Upper lobe of left lung (tissue), 6 donors: Measurements from ENCODE around the gene TBC1D4. TPM values are rescaled to one million over a fixed set of nuclear protein-coding genes. Genes with fewer than 3 reads are reported as not detected.

Experiments
- ATAC-seq, 2 donors: fragments of 200-7000 bp; cut with Tn5 transposase; one replicate each; pipeline ENCODE4 v1.9.1; 2022; ENCODE audit warnings: mild to moderate bottlenecking in 2 of 2, moderate library complexity in 2 of 2; ENCODE audit not compliant: low FRiP score in 2 of 2
- DNase-seq, 2 donors: peaks; one replicate each; pipeline ENCODE4 v3.0.0-alpha.2; 2019 to 2020
- H3K27ac ChIP-seq, 4 donors: fragments of 200-600 bp; sonication (generic); one replicate each; pipeline ENCODE4 v1.5.1; 2016 to 2019
- H3K27me3 ChIP-seq, 4 donors: fragments of 200-600 bp; sonication (generic); one replicate each; pipeline ENCODE4 v1.5.1; 2017 to 2019
- H3K36me3 ChIP-seq, 4 donors: fragments of 200-600 bp; sonication (generic); one replicate each; pipeline ENCODE4 v1.5.1; 2016 to 2019
- H3K4me1 ChIP-seq, 4 donors: fragments of 200-600 bp; sonication (generic); one replicate each; pipeline ENCODE4 v1.5.1; 2018 to 2019
- H3K4me3 ChIP-seq, 4 donors: fragments of 200-600 bp; sonication (generic); one replicate each; pipeline ENCODE4 v1.5.1; 2017 to 2019; ENCODE audit warnings: mild to moderate bottlenecking in 2 of 4, moderate library complexity in 1 of 4
- H3K9me3 ChIP-seq, 4 donors: fragments of 200-600 bp; sonication (generic); one replicate each; pipeline ENCODE4 v1.5.1; 2018 to 2019
- CTCF ChIP-seq, 6 experiments: fragments of 450-650 bp in 4 of 6; fragments of 200-600 bp in 2 of 6; sonication (generic) in 2 of 6; IDR thresholded peaks; one replicate each; pipeline ENCODE4 v1.5.1; 2016 to 2019; ENCODE audit warnings: antibody characterized with exemption in 6 of 6
- EP300 ChIP-seq, 4 donors: sonication (generic); formaldehyde crosslinking; IDR thresholded peaks; one replicate each; pipeline ENCODE4 v1.5.1; 2017; ENCODE audit warnings: antibody characterized with exemption in 4 of 4, control low read depth in 2 of 4
- POLR2A ChIP-seq, 4 donors: fragments of 450-650 bp; IDR thresholded peaks; one replicate each; pipeline ENCODE4 v1.5.1; 2016 to 2017; ENCODE audit warnings: antibody characterized with exemption in 4 of 4, mild to moderate bottlenecking in 2 of 4
- POLR2AphosphoS5 ChIP-seq, 2 donors: sonication (generic); formaldehyde crosslinking; IDR thresholded peaks; one replicate each; pipeline ENCODE4 v1.5.1; 2017; ENCODE audit warnings: antibody characterized with exemption in 2 of 2
- WGBS, 2 donors: methylation state at CpG; one replicate each; pipeline ENCODE4 v1.1.5; 2017 to 2018; 5-methylcytosine and 5-hydroxymethylcytosine counted together
- total RNA-seq, 6 donors: library from RNA; depleted of rRNA in 4 of 6; stranded (reverse); fragments of >200 nt in 4 of 6; gene quantifications; one replicate each; pipeline versions ENCODE4 v1.1.0 to v1.2.1, GENCODE V29; 2016 to 2021
- donor health status: DM: no; HTN: no; CAD: no; lungs with moderate emphysema.
- donor health status: DM: no; HTN: yes; CAD: no; lungs with severe emphysema.

TBC1D4 gene
- total RNA-seq, 6 donors from 2014 or later = 26.1 to 97.4 (median 30.7) TPM

- 64 to 85% methylated on average over 5 of the region's 5 CpGs for WGBS, 2 donors
- no peak for DNase-seq
- no peaks in the 10 kb centered on the region for H3K36me3 ChIP-seq
These were observed 14.0 kb upstream of the TBC1D4 start for GRCh38 chr13:75495938-75496337.

GRCh38 chr13:75494491-75494890, 12.5 kb upstream of the TBC1D4 start:
- Histone ChIP-seq H3K27me3 (no peaks in the 10 kb centered on the region), H3K4me3 (no peak overlapping the region), H3K9me3 (no peaks in the 10 kb centered on the region), H3K27ac (no peak overlapping the region), H3K36me3 (no peaks in the 10 kb centered on the region), H3K4me1 (peaks cover under 1 to 7% (median 2%) of the 10 kb centered on the region in 4 donors)
- DNase-seq (no peak), ATAC-seq (no peak)
- WGBS, 2 donors = 87 to 97% methylated on average over 1 of the region's 1 CpG
- TF ChIP-seq POLR2A (IDR thresholded peaks at IDR 0.05) (no peak), POLR2AphosphoS5 (IDR thresholded peaks at IDR 0.05) (no peak), EP300 (IDR thresholded peaks at IDR 0.05) (no peak), CTCF (IDR thresholded peaks at IDR 0.05) (no peak)

More at GRCh38 chr13:75495938-75496337, 14.0 kb upstream of the TBC1D4 start:
- Histone ChIP-seq H3K27ac (no peak overlapping the region), H3K27me3 (no peaks in the 10 kb centered on the region), H3K4me3 (no peak overlapping the region), H3K4me1 (no peaks in the 10 kb centered on the region), H3K9me3 (no peaks in the 10 kb centered on the region)
- no peak for ATAC-seq
- TF ChIP-seq POLR2AphosphoS5 (IDR thresholded peaks at IDR 0.05) (no peak), POLR2A (IDR thresholded peaks at IDR 0.05) (no peak), EP300 (IDR thresholded peaks at IDR 0.05) (no peak), CTCF (IDR thresholded peaks at IDR 0.05) (no peak)

- TF ChIP-seq EP300 (IDR thresholded peaks at IDR 0.05) (no peak), POLR2AphosphoS5 (IDR thresholded peaks at IDR 0.05) (no peak), POLR2A (IDR thresholded peaks at IDR 0.05) (no peak), CTCF (IDR thresholded peaks at IDR 0.05) (no peak)
- Histone ChIP-seq H3K4me3 (no peak overlapping the region), H3K36me3 (no peaks in the 10 kb centered on the region), H3K9me3 (no peaks in the 10 kb centered on the region), H3K4me1 (peaks cover 4 to 12% (median 5%) of the 10 kb centered on the region in 4 donors), H3K27me3 (no peaks in the 10 kb centered on the region), H3K27ac (no peak overlapping the region)
- ATAC-seq = no peak
- no peak for DNase-seq
These were observed 11.2 kb upstream of the TBC1D4 start for GRCh38 chr13:75493156-75493555.

- DNase-seq (no peak), ATAC-seq (no peak)
- TF ChIP-seq CTCF (IDR thresholded peaks at IDR 0.05) (no peak), POLR2AphosphoS5 (IDR thresholded peaks at IDR 0.05) (no peak), POLR2A (IDR thresholded peaks at IDR 0.05) (no peak), EP300 (IDR thresholded peaks at IDR 0.05) (no peak)
- 96 to 98% methylated on average over 4 to 5 of the region's 5 CpGs for WGBS, 2 donors
- Histone ChIP-seq H3K9me3 (no peaks in the 10 kb centered on the region), H3K4me3 (no peak overlapping the region), H3K27me3 (no peaks in the 10 kb centered on the region), H3K36me3 (no peaks in the 10 kb centered on the region), H3K27ac (no peak overlapping the region), H3K4me1 (peaks cover 4 to 12% (median 5%) of the 10 kb centered on the region in 4 donors)
These were observed 10.4 kb upstream of the TBC1D4 start for GRCh38 chr13:75492389-75492788.

- no peak for TF ChIP-seq EP300 (IDR thresholded peaks at IDR 0.05)
- no peak for TF ChIP-seq POLR2A (IDR thresholded peaks at IDR 0.05)
- TF ChIP-seq CTCF (IDR thresholded peaks at IDR 0.05) = no peak
- DNase-seq (no peak), ATAC-seq (no peak)
- Histone ChIP-seq H3K27me3 (no peaks in the 10 kb centered on the region), H3K4me1 (peaks cover 4 to 12% (median 5%) of the 10 kb centered on the region in 4 donors), H3K9me3 (no peaks in the 10 kb centered on the region), H3K4me3 (no peak overlapping the region), H3K27ac (no peak overlapping the region), H3K36me3 (no peaks in the 10 kb centered on the region)
- 95 to 96% methylated on average over 2 of the region's 2 CpGs for WGBS, 2 donors
These were observed 9.4 kb upstream of the TBC1D4 start for GRCh38 chr13:75491376-75491775.
